Fibroblast of upper back skin (primary cell): ENCODE measurements around the gene PRKCA.
"Not testable (repeated sequence)": the region's sequence is repeated elsewhere in the genome, so short reads cannot be mapped to it uniquely, and the experiment has no call there.

Experiments
- DNase-seq: peaks from one replicate; pipeline ENCODE4 v3.0.0-alpha.2; 2013

PRKCA gene

GRCh38 chr17:66301864-66302741 lies at the start of gene PRKCA:
PRKCA (plus strand) TSS chr17:66302613.
- peak; percentile 74 for DNase-seq

GRCh38 chr17:66253458-66253857 lies 49.0 kb upstream of the PRKCA start:
- DNase-seq, result not testable (repeated sequence)

- DNase-seq, result peak; percentile 83
These were observed 47.3 kb upstream of the PRKCA start for GRCh38 chr17:66255112-66255511.

- DNase-seq, result no peak
These were observed 46.9 kb upstream of the PRKCA start for GRCh38 chr17:66255527-66255971.

- DNase-seq, result no peak
These were observed 42.1 kb upstream of the PRKCA start for GRCh38 chr17:66260275-66260674.

GRCh38 chr17:66260688-66261087 lies 41.7 kb upstream of the PRKCA start:
- DNase-seq, result no peak

- no peak for DNase-seq
These were observed 39.6 kb upstream of the PRKCA start for GRCh38 chr17:66262767-66263166.

- no peak for DNase-seq
These were observed 37.7 kb upstream of the PRKCA start for GRCh38 chr17:66264696-66265095.

- peak; percentile 93 for DNase-seq
These were observed 34.0 kb upstream of the PRKCA start for GRCh38 chr17:66268247-66268927.

GRCh38 chr17:66270106-66270505 lies 32.3 kb upstream of the PRKCA start:
- no peak for DNase-seq

- DNase-seq, result no peak
These were observed 30.9 kb upstream of the PRKCA start for GRCh38 chr17:66271512-66271911.

GRCh38 chr17:66272811-66273585 lies 29.4 kb upstream of the PRKCA start:
- peak; percentile 89 for DNase-seq

GRCh38 chr17:66273586-66273848 lies 28.9 kb upstream of the PRKCA start:
- no peak for DNase-seq

GRCh38 chr17:66275651-66276050 lies 26.8 kb upstream of the PRKCA start:
- peak; percentile 89 for DNase-seq

GRCh38 chr17:66276328-66276937 lies 26.0 kb upstream of the PRKCA start:
- DNase-seq, result peak; percentile 35

GRCh38 chr17:66277191-66277590 lies 25.2 kb upstream of the PRKCA start:
- no peak for DNase-seq

- peak; percentile 12 for DNase-seq
These were observed 20.6 kb upstream of the PRKCA start for GRCh38 chr17:66281661-66282369.

GRCh38 chr17:66283296-66283934 lies 19.0 kb upstream of the PRKCA start:
- no peak for DNase-seq

- DNase-seq, result no peak
These were observed 18.4 kb upstream of the PRKCA start for GRCh38 chr17:66283971-66284370.

- DNase-seq, result no peak
These were observed 17.3 kb upstream of the PRKCA start for GRCh38 chr17:66285149-66285548.

GRCh38 chr17:66287911-66288310 lies 14.5 kb upstream of the PRKCA start:
- DNase-seq, result no peak
